ENCODE results near the gene RNF11. TPM values are rescaled to one million over a fixed set of nuclear protein-coding genes. Genes with fewer than 3 reads are reported as not detected.
"Not testable (repeated sequence)": the region's sequence is repeated elsewhere in the genome, so short reads cannot be mapped to it uniquely, and the experiment has no call there.

Gene RNF11
- polyA plus RNA-seq, 3 donors: 25.3 to 30.4 (median 28.4) TPM

DNA sequence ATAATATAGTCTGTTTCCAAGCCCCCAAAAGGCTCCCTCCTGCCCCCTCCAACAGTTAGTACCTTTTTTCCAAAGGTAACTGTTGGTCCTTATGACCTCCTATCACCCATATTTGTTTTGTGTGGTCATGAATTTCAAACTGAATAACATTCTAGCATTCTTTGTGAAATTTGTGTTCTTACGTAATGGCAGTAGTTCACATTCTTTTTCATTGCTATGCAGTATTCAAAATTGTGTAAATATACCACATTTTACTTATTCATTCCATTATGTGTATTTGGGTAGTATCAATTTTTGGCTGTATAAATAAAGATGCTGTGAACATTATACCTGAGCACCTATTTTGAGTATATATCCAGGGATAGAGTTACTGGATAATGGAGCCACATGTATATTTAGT, 13.4 kb downstream of the RNF11 start:
- Histone ChIP-seq H3K27ac (ENCODE audit: low read depth in 1 of 2, low read length in 2 of 2) (no peak overlapping the region), H3K36me3 (replicated peaks in 1 of 2; ENCODE audit: control insufficient read depth in 1 of 2, insufficient read depth in 2 of 2, low read length in 2 of 2) (peaks cover 4 to 6% of the 10 kb centered on the region in 2 donors), H3K4me1 (ENCODE audit: control insufficient read depth in 1 of 2, insufficient read depth in 2 of 2, low read length in 2 of 2) (peaks cover 3 to 6% of the 10 kb centered on the region in 2 donors), H4K20me1 (ENCODE audit: insufficient read depth, low read length) (peaks cover 100% of the 10 kb centered on the region), H3K9me3 (replicated peaks in 1 of 2; ENCODE audit: control insufficient read depth in 1 of 2, insufficient read depth in 1 of 2, low read length in 2 of 2) (no peaks in the 10 kb centered on the region), H2AFZ (ENCODE audit: insufficient read depth, low read depth, low read length, poor library complexity, severe bottlenecking) (no peak overlapping the region), H3K9ac (ENCODE audit: insufficient read depth, low read length, poor library complexity, severe bottlenecking) (no peak overlapping the region), H3K27me3 (ENCODE audit: control insufficient read depth in 2 of 2, insufficient read depth in 2 of 2, low read length in 2 of 2) (no peaks in the 10 kb centered on the region), H3K4me3 (replicated peaks in 1 of 3; ENCODE audit: low read depth in 2 of 3, low read length in 3 of 3) (no peak overlapping the region), H3K79me2 (ENCODE audit: insufficient read depth, low read length) (peaks cover 100% of the 10 kb centered on the region), H3K4me2 (replicated peaks; ENCODE audit: extremely low read depth, low read length, poor library complexity, severe bottlenecking) (no peak overlapping the region)
- Mint-ChIP-seq H3K4me3 (no peak overlapping the region), H3K4me1 (peaks cover 31% of the 10 kb centered on the region), H3K27me3 (ENCODE audit: low read depth in 3 of 3) (no peaks in the 10 kb centered on the region), H3K9me3 (no peaks in the 10 kb centered on the region), H3K27ac (no peak overlapping the region), H3K36me3 (peaks cover 8 to 27% of the 10 kb centered on the region in 2 donors)
- no peak for DNase-seq
- no peak for TF ChIP-seq CTCF (IDR thresholded peaks at IDR 0.05)
- no CpG with 5 or more reads among the region's 1 CpG for WGBS (ENCODE audit: insufficient coverage)
- intact Hi-C loops (cut with micrococcal nuclease): no loop called here

DNA sequence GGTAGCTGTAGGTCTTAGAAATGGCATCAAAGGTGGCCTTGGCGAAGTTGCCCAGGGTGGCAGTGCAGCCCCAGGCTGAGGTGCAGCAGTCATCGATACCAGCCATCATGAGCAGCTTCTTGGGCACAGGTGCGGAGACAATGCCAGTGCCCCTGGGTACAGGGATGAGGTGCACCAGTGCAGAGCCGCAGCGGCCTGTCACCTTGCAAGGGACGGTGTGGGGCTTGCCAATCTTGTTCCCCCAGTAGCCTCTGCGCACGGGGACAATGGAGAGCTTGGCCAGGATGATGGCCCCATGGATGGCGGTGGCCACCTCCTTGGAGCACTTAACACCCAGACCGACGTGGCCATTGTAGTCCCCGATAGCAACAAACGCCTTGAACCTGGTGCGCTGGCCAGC, 14.7 kb downstream of the RNF11 start:
- H3K9me3 ChIP-seq (replicated peaks in 1 of 2; ENCODE audit: control insufficient read depth in 1 of 2, insufficient read depth in 1 of 2, low read length in 2 of 2); H3K4me3 Mint-ChIP-seq; H2AFZ ChIP-seq (ENCODE audit: insufficient read depth, low read depth, low read length, poor library complexity, severe bottlenecking); H3K27me3 Mint-ChIP-seq (ENCODE audit: low read depth in 3 of 3); H3K4me1 ChIP-seq (ENCODE audit: control insufficient read depth in 1 of 2, insufficient read depth in 2 of 2, low read length in 2 of 2); H3K27me3 ChIP-seq (ENCODE audit: control insufficient read depth in 2 of 2, insufficient read depth in 2 of 2, low read length in 2 of 2); H3K9me3 Mint-ChIP-seq; intact Hi-C loops (cut with micrococcal nuclease); H3K27ac ChIP-seq (ENCODE audit: low read depth in 1 of 2, low read length in 2 of 2); DNase-seq; H3K4me2 ChIP-seq (replicated peaks; ENCODE audit: extremely low read depth, low read length, poor library complexity, severe bottlenecking); H3K36me3 ChIP-seq (replicated peaks in 1 of 2; ENCODE audit: control insufficient read depth in 1 of 2, insufficient read depth in 2 of 2, low read length in 2 of 2); H3K4me3 ChIP-seq (replicated peaks in 1 of 3; ENCODE audit: low read depth in 2 of 3, low read length in 3 of 3); H3K9ac ChIP-seq (ENCODE audit: insufficient read depth, low read length, poor library complexity, severe bottlenecking): not testable (repeated sequence)
- H3K79me2 ChIP-seq (ENCODE audit: insufficient read depth, low read length): peaks cover 98% of the 10 kb centered on the region
- Mint-ChIP-seq H3K36me3 (peaks cover 7 to 24% of the 10 kb centered on the region in 2 donors), H3K4me1 (peaks cover 33% of the 10 kb centered on the region), H3K27ac (peak overlapping the region in 1 of 7 donors; percentile 42)
- WGBS (ENCODE audit: insufficient coverage): 99% methylated on average over 12 of the region's 14 CpGs
- peaks cover 100% of the 10 kb centered on the region for H4K20me1 ChIP-seq (ENCODE audit: insufficient read depth, low read length)

DNA sequence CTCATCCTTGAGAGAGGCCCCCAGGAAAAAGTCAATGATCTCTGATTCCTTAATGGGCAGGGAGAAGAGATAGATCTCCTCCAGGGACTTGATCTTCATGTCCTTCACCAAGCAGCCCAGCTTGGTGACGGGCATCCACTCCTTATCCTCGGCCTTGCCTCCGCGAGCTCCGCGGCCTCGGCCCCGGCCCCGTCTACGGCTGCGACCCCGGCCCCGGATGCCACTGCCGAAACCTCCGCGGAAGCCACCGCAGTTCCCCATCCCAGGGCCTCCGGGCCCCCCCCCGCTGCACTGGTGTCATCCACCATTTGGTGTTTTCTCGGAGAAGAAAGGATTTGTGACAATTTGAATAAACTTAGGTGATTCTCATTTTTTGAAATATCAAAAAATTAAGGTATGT, 15.1 kb downstream of the RNF11 start:
- H3K9ac ChIP-seq (ENCODE audit: insufficient read depth, low read length, poor library complexity, severe bottlenecking); H3K27me3 ChIP-seq (ENCODE audit: control insufficient read depth in 2 of 2, insufficient read depth in 2 of 2, low read length in 2 of 2); H3K36me3 ChIP-seq (replicated peaks in 1 of 2; ENCODE audit: control insufficient read depth in 1 of 2, insufficient read depth in 2 of 2, low read length in 2 of 2); DNase-seq; H2AFZ ChIP-seq (ENCODE audit: insufficient read depth, low read depth, low read length, poor library complexity, severe bottlenecking); H3K4me3 Mint-ChIP-seq; intact Hi-C loops (cut with micrococcal nuclease); H3K9me3 Mint-ChIP-seq; H3K4me1 ChIP-seq (ENCODE audit: control insufficient read depth in 1 of 2, insufficient read depth in 2 of 2, low read length in 2 of 2); H3K27me3 Mint-ChIP-seq (ENCODE audit: low read depth in 3 of 3); H3K27ac Mint-ChIP-seq; H3K4me2 ChIP-seq (replicated peaks; ENCODE audit: extremely low read depth, low read length, poor library complexity, severe bottlenecking); H3K9me3 ChIP-seq (replicated peaks in 1 of 2; ENCODE audit: control insufficient read depth in 1 of 2, insufficient read depth in 1 of 2, low read length in 2 of 2); H3K27ac ChIP-seq (ENCODE audit: low read depth in 1 of 2, low read length in 2 of 2); H3K4me3 ChIP-seq (replicated peaks in 1 of 3; ENCODE audit: low read depth in 2 of 3, low read length in 3 of 3): not testable (repeated sequence)
- Mint-ChIP-seq H3K36me3 (peaks cover 6 to 21% of the 10 kb centered on the region in 2 donors), H3K4me1 (peaks cover 31% of the 10 kb centered on the region)
- Histone ChIP-seq H3K79me2 (ENCODE audit: insufficient read depth, low read length) (peaks cover 98% of the 10 kb centered on the region), H4K20me1 (ENCODE audit: insufficient read depth, low read length) (peaks cover 100% of the 10 kb centered on the region)
- 100% methylated on average over 3 of the region's 20 CpGs for WGBS (ENCODE audit: insufficient coverage)
